ENCODE measurements around the gene WSB2. TPM values are rescaled to one million over a fixed set of nuclear protein-coding genes. Genes with fewer than 3 reads are reported as not detected.

The WSB2 gene
- total and polyA plus RNA-seq, 2 of the 8 experiments (the other 6 are each of a cell fraction or from before 2014, with no cell fraction given) = 47.5 to 58.2 TPM

- no peak for FAIRE-seq
- no peak overlapping the region for H3K9ac ChIP-seq (replicated peaks in 1 of 4; ENCODE audit: extremely low read depth in 1 of 4, low read depth in 3 of 4, low read length in 3 of 4)
- no peak overlapping the region for H4K5ac ChIP-seq (ENCODE audit: insufficient read length, low read depth, low read length)
- no peak overlapping the region for H2BK5ac ChIP-seq (ENCODE audit: low read depth, low read length)
- no peak overlapping the region for H3K56ac ChIP-seq (replicated peaks; ENCODE audit: insufficient read length, low read depth, low read length)
- H3K36me3 ChIP-seq (ENCODE audit: control insufficient read depth in 2 of 4, insufficient read depth in 4 of 4, low read length in 3 of 4) = no peaks in the 10 kb centered on the region
- ChIA-PET CTCF (ENCODE audit: partially characterized antibody) (interaction anchor here (0.6 to 1.6 kb wide), 3 partner anchors 128 to 1236 kb away, joined by 3 read pairs; no protein-coding TSS in a partner anchor), POLR2A (ENCODE audit: partially characterized antibody) (interaction anchor here (0.6 kb wide), 1 partner anchor 130 kb away, joined by 3 read pairs; no protein-coding TSS in a partner anchor)
- H3K4ac ChIP-seq (replicated peaks; ENCODE audit: insufficient read length, low read depth, low read length) = no peak overlapping the region
- DNase-seq (ENCODE audit: low read depth in 1 of 2, low spot score in 2 of 2) = no peak
- no peaks in the 10 kb centered on the region for H3K27me3 ChIP-seq (replicated peaks in 1 of 4; ENCODE audit: control insufficient read depth in 3 of 4, extremely low read depth in 1 of 4, insufficient read depth in 3 of 4, low read length in 3 of 4)
- H2BK120ac ChIP-seq (replicated peaks; ENCODE audit: low read depth, low read length) = no peak overlapping the region
- H3K9me3 ChIP-seq (ENCODE audit: insufficient read depth in 2 of 2, low read depth in 1 of 2, low read length in 1 of 2) = no peaks in the 10 kb centered on the region
- no peak overlapping the region for H4K91ac ChIP-seq (replicated peaks; ENCODE audit: insufficient read length, low read length)
- H3K18ac ChIP-seq (ENCODE audit: extremely low read depth, low read length) = no peak overlapping the region
- H3K4me3 ChIP-seq (ENCODE audit: extremely low read depth in 1 of 4, insufficient read depth in 2 of 4, low read depth in 3 of 4, low read length in 4 of 4) = no peak overlapping the region
- H2BK20ac ChIP-seq (ENCODE audit: low read length) = no peak overlapping the region
- H3K14ac ChIP-seq (ENCODE audit: insufficient read length) = no peak overlapping the region
- H2BK12ac ChIP-seq (ENCODE audit: low read depth, low read length) = no peak overlapping the region
- H3K79me1 ChIP-seq (ENCODE audit: low read depth, low read length) = no peaks in the 10 kb centered on the region
- no peaks in the 10 kb centered on the region; the same call in 1 of the 2 replicates for H3K23me2 ChIP-seq (ENCODE audit: low read depth, low read length)
- H3K4me2 ChIP-seq (ENCODE audit: insufficient read depth in 1 of 2, low read depth in 2 of 2, low read length in 2 of 2) = no peak overlapping the region
- no peak overlapping the region for H3K23ac ChIP-seq (ENCODE audit: insufficient read length)
- H2BK15ac ChIP-seq (ENCODE audit: low read length) = no peak overlapping the region
- no peak overlapping the region for H3K27ac ChIP-seq (ENCODE audit: low read depth, low read length)
- no peaks in the 10 kb centered on the region for H3K4me1 ChIP-seq (replicated peaks in 1 of 4; ENCODE audit: control insufficient read depth in 3 of 4, insufficient read depth in 4 of 4, low read length in 3 of 4)
- H2AK5ac ChIP-seq (ENCODE audit: low read depth, low read length) = no peak overlapping the region
- H4K8ac ChIP-seq (ENCODE audit: extremely low read depth, insufficient read depth, low read length) = no peak overlapping the region
- peaks cover 0 to 2% of the 10 kb centered on the region in 2 experiments; a peak in 2 of 4 replicates for H3K79me2 ChIP-seq (ENCODE audit: control insufficient read depth in 1 of 2, insufficient read depth in 2 of 2, low read length in 2 of 2)
- no peak for TF ChIP-seq CTCF (IDR thresholded peaks at IDR 0.05; ENCODE audit: control extremely low read depth in 1 of 3, insufficient read depth in 1 of 3, low read depth in 1 of 3, low read length in 3 of 3)
- TF ChIP-seq CHD1 (IDR thresholded peaks at IDR 0.05; ENCODE audit: low read depth, low read length) = no peak
- no peak for TF ChIP-seq FOSL1 (IDR thresholded peaks at IDR 0.05; ENCODE audit: insufficient read depth, low read depth, low read length)
- no peak overlapping the region for H2AFZ ChIP-seq (ENCODE audit: low read length)
- 96% methylated on average over 3 of the region's 3 CpGs; no CpG with 5 or more reads in 1 of the 2 experiments for WGBS, 2 experiments (ENCODE audit: extremely low coverage in 1 of 2, insufficient coverage in 1 of 2, insufficient read length in 1 of 2, insufficient replicate concordance in 2 of 2, low coverage in 1 of 2, low lambda C conversion rate in 2 of 2, missing lambda C conversion rate in 1 of 2)
- H4K20me1 ChIP-seq (replicated peaks in 1 of 2; ENCODE audit: control insufficient read depth in 1 of 2, insufficient read depth in 2 of 2, low read length in 2 of 2) = no peaks in the 10 kb centered on the region
Measured at GRCh38 chr12:118011961-118012360, 49.0 kb downstream of the WSB2 start.
